ENCODE measurements around the gene ADH1B.

- TF ChIP-seq EZH2 (IDR thresholded peaks at IDR 0.05; ENCODE audit: borderline replicate concordance, control insufficient read depth, low read depth, low read length) (no peak), DPF2 (IDR thresholded peaks at IDR 0.05) (no peak), SMC3 (IDR thresholded peaks at IDR 0.05; ENCODE audit: borderline replicate concordance, low read length) (no peak), IKZF1 (conservative IDR thresholded peaks at IDR 0.05) (no peak), ASH2L (IDR thresholded peaks at IDR 0.05; ENCODE audit: borderline replicate concordance, low read depth) (no peak), KAT2A (conservative IDR thresholded peaks at IDR 0.05; ENCODE audit: control insufficient read depth, low read depth, low read length) (no peak), SMAD1 (IDR thresholded peaks at IDR 0.05; ENCODE audit: low read depth, partially characterized antibody) (no peak), RAD21 (IDR thresholded peaks at IDR 0.05; ENCODE audit: insufficient read depth, low read depth, low read length) (no peak), NR2F1 (conservative IDR thresholded peaks at IDR 0.05) (no peak), FOXM1 (IDR thresholded peaks at IDR 0.05; ENCODE audit: low read depth, low read length) (no peak)
- TF ChIP-seq, protein P1, sequence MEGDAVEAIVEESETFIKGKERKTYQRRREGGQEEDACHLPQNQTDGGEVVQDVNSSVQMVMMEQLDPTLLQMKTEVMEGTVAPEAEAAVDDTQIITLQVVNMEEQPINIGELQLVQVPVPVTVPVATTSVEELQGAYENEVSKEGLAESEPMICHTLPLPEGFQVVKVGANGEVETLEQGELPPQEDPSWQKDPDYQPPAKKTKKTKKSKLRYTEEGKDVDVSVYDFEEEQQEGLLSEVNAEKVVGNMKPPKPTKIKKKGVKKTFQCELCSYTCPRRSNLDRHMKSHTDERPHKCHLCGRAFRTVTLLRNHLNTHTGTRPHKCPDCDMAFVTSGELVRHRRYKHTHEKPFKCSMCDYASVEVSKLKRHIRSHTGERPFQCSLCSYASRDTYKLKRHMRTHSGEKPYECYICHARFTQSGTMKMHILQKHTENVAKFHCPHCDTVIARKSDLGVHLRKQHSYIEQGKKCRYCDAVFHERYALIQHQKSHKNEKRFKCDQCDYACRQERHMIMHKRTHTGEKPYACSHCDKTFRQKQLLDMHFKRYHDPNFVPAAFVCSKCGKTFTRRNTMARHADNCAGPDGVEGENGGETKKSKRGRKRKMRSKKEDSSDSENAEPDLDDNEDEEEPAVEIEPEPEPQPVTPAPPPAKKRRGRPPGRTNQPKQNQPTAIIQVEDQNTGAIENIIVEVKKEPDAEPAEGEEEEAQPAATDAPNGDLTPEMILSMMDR (IDR thresholded peaks at IDR 0.05 in 2 of 3, conservative IDR thresholded peaks at IDR 0.05 in 1 of 3; ENCODE audit: control insufficient read depth in 2 of 3, extremely low read depth in 1 of 3, insufficient read depth in 1 of 3, low read depth in 3 of 3, low read length in 3 of 3) = no peak
- TF ChIP-seq, protein P2, sequence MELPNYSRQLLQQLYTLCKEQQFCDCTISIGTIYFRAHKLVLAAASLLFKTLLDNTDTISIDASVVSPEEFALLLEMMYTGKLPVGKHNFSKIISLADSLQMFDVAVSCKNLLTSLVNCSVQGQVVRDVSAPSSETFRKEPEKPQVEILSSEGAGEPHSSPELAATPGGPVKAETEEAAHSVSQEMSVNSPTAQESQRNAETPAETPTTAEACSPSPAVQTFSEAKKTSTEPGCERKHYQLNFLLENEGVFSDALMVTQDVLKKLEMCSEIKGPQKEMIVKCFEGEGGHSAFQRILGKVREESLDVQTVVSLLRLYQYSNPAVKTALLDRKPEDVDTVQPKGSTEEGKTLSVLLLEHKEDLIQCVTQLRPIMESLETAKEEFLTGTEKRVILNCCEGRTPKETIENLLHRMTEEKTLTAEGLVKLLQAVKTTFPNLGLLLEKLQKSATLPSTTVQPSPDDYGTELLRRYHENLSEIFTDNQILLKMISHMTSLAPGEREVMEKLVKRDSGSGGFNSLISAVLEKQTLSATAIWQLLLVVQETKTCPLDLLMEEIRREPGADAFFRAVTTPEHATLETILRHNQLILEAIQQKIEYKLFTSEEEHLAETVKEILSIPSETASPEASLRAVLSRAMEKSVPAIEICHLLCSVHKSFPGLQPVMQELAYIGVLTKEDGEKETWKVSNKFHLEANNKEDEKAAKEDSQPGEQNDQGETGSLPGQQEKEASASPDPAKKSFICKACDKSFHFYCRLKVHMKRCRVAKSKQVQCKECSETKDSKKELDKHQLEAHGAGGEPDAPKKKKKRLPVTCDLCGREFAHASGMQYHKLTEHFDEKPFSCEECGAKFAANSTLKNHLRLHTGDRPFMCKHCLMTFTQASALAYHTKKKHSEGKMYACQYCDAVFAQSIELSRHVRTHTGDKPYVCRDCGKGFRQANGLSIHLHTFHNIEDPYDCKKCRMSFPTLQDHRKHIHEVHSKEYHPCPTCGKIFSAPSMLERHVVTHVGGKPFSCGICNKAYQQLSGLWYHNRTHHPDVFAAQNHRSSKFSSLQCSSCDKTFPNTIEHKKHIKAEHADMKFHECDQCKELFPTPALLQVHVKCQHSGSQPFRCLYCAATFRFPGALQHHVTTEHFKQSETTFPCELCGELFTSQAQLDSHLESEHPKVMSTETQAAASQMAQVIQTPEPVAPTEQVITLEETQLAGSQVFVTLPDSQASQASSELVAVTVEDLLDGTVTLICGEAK (IDR thresholded peaks at IDR 0.05; ENCODE audit: borderline replicate concordance) = no peak
Measured at GRCh38 chr4:99285387-99285786, 35.8 kb downstream of the ADH1B start.

All from GM12878 (cell line).